LNCaP clone FGC (cell line): ENCODE measurements around the gene TEX264.

ENCODE experiments used
- DNase-seq: peaks from one replicate; pipeline ENCODE4 v3.0.0-alpha.2; 2011; ENCODE audit warnings: low read depth
- H3K4me3 ChIP-seq: 2 replicates; pipeline ENCODE4 v1.5.1; 2011; ENCODE audit warnings: mild to moderate bottlenecking, low read depth, low read length, control low read depth
- TF ChIP-seq, protein P1 (sequence below): IDR thresholded peaks from 2 replicates; pipeline ENCODE4 v1.5.1; 2012; ENCODE audit warnings: mild to moderate bottlenecking; ENCODE audit not compliant: control insufficient read depth, insufficient read depth; ENCODE audit errors: extremely low read depth

Gene TEX264

DNA sequence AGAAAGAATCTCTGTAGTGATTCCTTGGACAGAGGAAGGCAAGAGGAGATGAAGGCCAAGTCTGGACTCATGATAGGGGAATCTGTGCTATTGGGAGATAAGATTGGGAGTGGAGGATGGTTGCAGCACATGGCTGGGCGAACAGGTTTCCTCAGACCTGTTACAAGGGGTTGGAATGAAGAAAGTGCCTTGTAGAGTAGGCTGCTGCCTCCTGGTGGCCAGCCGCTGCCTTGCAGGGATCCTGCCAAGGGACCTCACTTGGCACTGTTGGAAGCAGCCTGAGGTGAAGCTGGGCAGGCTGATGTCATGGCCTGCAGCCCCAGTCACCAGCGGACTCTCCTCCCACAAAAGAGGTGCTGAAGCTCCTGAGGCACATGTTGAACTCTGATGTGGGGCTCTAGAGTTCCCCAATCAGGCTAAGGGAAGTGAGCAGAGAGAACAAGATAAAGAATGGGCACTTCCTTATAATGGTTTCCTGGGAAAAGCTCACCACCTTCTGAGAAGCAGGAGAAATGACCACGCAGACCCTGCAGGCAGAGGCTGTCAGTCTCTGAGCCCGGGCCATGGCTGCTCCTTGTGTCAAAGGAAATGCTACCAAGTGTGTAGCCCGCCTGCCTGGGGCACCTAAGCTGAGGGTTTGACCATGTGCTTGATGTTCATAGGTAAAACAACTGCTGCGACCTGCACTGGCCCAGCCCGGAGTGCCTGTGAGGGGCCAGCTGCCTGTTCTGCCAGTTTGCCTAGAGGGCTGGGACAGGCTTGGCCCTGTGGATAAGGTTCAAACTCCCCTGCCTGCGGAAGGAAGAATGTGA, 1.6 kb upstream of the TEX264 start:
- peak; percentile 91 for DNase-seq
- TF ChIP-seq, protein P1, sequence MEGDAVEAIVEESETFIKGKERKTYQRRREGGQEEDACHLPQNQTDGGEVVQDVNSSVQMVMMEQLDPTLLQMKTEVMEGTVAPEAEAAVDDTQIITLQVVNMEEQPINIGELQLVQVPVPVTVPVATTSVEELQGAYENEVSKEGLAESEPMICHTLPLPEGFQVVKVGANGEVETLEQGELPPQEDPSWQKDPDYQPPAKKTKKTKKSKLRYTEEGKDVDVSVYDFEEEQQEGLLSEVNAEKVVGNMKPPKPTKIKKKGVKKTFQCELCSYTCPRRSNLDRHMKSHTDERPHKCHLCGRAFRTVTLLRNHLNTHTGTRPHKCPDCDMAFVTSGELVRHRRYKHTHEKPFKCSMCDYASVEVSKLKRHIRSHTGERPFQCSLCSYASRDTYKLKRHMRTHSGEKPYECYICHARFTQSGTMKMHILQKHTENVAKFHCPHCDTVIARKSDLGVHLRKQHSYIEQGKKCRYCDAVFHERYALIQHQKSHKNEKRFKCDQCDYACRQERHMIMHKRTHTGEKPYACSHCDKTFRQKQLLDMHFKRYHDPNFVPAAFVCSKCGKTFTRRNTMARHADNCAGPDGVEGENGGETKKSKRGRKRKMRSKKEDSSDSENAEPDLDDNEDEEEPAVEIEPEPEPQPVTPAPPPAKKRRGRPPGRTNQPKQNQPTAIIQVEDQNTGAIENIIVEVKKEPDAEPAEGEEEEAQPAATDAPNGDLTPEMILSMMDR, result peak; percentile 98
- H3K4me3 ChIP-seq, result no peak overlapping the region

DNA sequence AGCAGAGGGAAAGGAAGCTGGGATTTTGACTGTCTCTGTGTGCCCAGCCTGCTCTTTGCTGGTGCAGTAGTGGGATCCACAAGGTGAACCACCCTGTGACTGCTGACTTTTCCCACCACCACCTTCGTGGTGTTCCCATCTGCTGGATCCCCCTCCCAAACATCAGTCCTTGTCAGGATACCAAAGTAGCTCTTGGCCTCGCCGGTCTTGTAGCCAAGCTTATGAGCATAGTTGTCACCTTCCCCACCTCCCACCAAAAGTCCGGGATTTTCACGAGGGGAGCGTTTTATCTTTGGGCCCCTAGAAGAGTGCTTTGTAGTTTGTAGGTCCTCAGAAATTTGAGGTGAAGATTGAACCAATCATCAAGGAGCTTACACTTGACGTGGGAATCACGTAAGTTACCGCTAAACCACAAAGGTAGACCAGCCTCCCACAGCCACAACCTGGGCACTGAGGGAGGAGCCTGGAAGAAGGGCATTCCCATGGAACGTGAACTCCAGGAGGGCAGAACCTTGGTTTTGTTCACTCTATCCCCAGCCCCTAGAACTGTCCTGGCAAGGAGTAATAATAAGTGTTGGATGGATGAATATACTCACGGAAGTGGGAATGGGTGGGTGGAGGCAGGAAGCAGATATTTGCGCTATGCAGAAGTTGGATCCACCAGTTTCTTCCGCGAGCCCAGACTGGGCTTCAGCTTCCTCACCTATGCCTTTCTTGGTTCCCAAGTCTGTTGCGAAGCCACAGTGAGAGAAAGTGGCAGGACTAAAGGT, 814 bp upstream of the TEX264 start:
- TF ChIP-seq, protein P1, result no peak
- H3K4me3 ChIP-seq, result peak overlapping the region; percentile 90
- DNase-seq, result no peak

DNA sequence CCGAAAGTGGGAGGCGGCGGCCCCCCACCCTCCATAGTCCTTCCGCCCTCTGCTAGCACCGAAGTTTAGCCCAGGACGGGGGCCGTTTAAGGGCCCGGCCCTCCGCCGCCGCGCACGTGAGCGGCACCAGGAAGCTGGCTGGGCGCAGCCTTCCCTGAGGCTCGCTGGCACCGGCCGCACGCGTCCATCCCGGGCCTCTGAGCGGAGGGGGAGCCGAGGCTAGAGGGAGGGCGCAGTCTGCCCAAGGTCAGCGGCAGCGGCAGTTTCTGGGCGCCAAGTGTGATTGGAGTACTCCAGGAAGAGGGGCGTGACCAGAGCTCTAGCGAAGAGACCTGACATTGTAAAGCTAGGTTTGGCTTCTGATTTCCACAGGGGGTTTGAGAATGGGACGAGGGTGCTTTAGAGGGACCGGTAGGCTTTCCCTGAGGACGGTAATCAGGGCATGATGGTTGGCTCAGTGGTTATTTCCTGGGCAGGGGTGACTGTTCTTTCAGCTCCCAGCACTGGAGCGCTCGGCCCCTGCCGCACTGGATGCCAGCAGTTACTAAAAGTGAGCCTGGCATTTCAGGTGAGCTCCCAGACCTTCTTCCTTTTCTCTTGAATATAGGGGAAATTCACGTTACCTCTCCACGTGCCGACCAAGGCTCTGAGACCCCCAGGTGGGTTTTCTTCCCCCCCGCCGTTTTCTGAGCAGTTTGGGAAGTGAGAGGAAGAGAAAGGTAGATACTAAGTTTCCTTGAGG, 853 bp downstream of the TEX264 start:
- DNase-seq, result peak; percentile 14
- TF ChIP-seq, protein P1, result no peak
- H3K4me3 ChIP-seq, result peak overlapping the region; percentile 90

DNA sequence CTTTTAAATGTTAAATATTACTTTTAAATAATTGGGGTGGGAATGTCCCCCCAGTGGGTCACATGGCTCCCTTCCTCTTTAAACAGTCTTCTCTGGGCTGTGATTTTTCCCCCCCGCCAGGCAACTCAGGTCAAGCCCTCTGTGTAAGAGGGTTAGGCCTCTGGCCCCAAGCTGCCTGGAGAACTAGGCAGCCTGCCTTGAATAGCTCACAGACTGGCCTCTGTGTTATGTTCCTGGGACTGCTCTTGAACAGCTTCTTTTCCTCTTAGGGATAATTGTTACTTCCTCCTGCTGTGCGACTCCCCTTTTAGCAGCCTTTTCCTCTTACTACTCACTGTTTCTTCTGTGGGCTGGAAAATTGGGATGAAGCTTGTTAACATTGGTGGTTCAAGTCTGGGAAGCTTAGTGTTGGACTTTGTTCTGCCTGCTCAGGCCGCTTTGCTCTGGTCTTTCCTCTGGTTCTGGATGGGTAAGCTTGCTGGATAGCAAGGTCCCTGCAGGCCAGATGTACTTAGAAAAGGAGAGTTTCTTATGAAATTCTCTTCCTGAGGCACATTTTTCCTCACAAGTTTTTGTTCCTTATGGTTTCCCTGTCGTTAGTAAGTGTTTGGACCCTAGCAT, 2.2 kb downstream of the TEX264 start:
- DNase-seq, result no peak
- no peak overlapping the region for H3K4me3 ChIP-seq
- TF ChIP-seq, protein P1, result no peak

- no peak for DNase-seq
- no peak overlapping the region for H3K4me3 ChIP-seq
- TF ChIP-seq, protein P1, result no peak
Measured at GRCh38 chr3:51673802-51674654, 3.0 kb downstream of the TEX264 start.

DNA sequence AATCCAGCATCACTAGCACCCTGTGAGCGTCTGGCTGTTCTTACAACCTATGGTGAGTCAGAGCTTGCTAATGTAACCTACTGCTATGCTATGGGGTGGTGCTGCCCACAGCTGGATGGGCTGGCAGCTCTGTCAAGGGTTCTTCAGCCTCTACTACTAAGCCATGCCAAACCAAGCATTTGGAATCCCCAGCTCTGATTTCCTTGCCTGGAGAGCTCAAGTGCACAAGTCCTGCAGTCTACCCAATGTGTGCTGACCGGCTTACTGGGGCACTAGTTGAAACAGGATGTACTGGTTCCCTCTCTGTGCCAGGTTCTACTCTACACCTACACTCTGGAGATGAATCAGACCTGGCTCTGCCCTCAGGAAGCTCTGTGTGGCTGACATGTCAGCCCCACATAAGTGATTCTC, 4.2 kb downstream of the TEX264 start:
- no peak overlapping the region for H3K4me3 ChIP-seq
- TF ChIP-seq, protein P1, result no peak
- no peak for DNase-seq
